Chondrocyte (in vitro differentiated cells): ENCODE measurements around the gene KRT38. TPM values are rescaled to one million over a fixed set of nuclear protein-coding genes. Genes with fewer than 3 reads are reported as not detected.

Source experiments
- DNase-seq: peaks from one replicate; pipeline ENCODE4 v3.0.0; 2021; ENCODE audit warnings: mixed read lengths, low spot score
- H3K27ac Mint-ChIP-seq: one replicate; pipeline ENCODE4 v1.8.0; 2021; ENCODE audit warnings: mild to moderate bottlenecking, moderate library complexity, mixed read lengths; ENCODE audit not compliant: unreplicated experiment
- H3K27me3 Mint-ChIP-seq: 2 replicates; pipeline ENCODE4 v1.8.0; 2021; ENCODE audit warnings: low read depth, mixed read lengths
- H3K36me3 Mint-ChIP-seq: 2 replicates; pipeline ENCODE4 v1.8.0; 2021; ENCODE audit warnings: low read depth, mixed read lengths
- H3K4me1 Mint-ChIP-seq: 2 replicates; pipeline ENCODE4 v1.8.0; 2021; ENCODE audit warnings: low read depth, mild to moderate bottlenecking, mixed read lengths
- H3K4me3 Mint-ChIP-seq: one replicate; pipeline ENCODE4 v1.8.0; 2021; ENCODE audit warnings: mild to moderate bottlenecking, moderate library complexity, mixed read lengths; ENCODE audit not compliant: unreplicated experiment
- H3K9me3 Mint-ChIP-seq: 2 replicates; pipeline ENCODE4 v1.8.0; 2021; ENCODE audit warnings: low read depth, mixed read lengths
- total RNA-seq: library from RNA; stranded (reverse); gene quantifications from 3 replicates; pipeline ENCODE4 v1.2.1, GENCODE V29; 2021
- TF ChIP-seq, protein P1 (sequence below): fragments of 200-600 bp; sonication (generic); IDR thresholded peaks from 2 replicates; pipeline ENCODE4 v1.5.0; 2021; ENCODE audit warnings: antibody characterized with exemption, mild to moderate bottlenecking, moderate library complexity

Gene KRT38
- total RNA-seq, 1 donor from 2014 or later: not detected

- DNase-seq: no peak
- no peaks in the 10 kb centered on the region for H3K4me1 Mint-ChIP-seq
- H3K27ac Mint-ChIP-seq: no peak overlapping the region
- H3K36me3 Mint-ChIP-seq: no peaks in the 10 kb centered on the region
- H3K27me3 Mint-ChIP-seq: peaks cover 3% of the 10 kb centered on the region
- peaks cover 2% of the 10 kb centered on the region for H3K9me3 Mint-ChIP-seq
- TF ChIP-seq, protein P1, sequence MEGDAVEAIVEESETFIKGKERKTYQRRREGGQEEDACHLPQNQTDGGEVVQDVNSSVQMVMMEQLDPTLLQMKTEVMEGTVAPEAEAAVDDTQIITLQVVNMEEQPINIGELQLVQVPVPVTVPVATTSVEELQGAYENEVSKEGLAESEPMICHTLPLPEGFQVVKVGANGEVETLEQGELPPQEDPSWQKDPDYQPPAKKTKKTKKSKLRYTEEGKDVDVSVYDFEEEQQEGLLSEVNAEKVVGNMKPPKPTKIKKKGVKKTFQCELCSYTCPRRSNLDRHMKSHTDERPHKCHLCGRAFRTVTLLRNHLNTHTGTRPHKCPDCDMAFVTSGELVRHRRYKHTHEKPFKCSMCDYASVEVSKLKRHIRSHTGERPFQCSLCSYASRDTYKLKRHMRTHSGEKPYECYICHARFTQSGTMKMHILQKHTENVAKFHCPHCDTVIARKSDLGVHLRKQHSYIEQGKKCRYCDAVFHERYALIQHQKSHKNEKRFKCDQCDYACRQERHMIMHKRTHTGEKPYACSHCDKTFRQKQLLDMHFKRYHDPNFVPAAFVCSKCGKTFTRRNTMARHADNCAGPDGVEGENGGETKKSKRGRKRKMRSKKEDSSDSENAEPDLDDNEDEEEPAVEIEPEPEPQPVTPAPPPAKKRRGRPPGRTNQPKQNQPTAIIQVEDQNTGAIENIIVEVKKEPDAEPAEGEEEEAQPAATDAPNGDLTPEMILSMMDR: no peak
- H3K4me3 Mint-ChIP-seq: no peak overlapping the region
Observed at GRCh38 chr17:41478237-41478636, 37.5 kb upstream of the KRT38 start.

GRCh38 chr17:41476866-41477815 lies 36.4 kb upstream of the KRT38 start:
- H3K27me3 Mint-ChIP-seq: peaks cover 5% of the 10 kb centered on the region
- no peaks in the 10 kb centered on the region for H3K36me3 Mint-ChIP-seq
- peaks cover 3% of the 10 kb centered on the region for H3K9me3 Mint-ChIP-seq
- DNase-seq: no peak
- no peaks in the 10 kb centered on the region for H3K4me1 Mint-ChIP-seq
- TF ChIP-seq, protein P1: no peak
- H3K4me3 Mint-ChIP-seq: no peak overlapping the region
- H3K27ac Mint-ChIP-seq: no peak overlapping the region

DNA sequence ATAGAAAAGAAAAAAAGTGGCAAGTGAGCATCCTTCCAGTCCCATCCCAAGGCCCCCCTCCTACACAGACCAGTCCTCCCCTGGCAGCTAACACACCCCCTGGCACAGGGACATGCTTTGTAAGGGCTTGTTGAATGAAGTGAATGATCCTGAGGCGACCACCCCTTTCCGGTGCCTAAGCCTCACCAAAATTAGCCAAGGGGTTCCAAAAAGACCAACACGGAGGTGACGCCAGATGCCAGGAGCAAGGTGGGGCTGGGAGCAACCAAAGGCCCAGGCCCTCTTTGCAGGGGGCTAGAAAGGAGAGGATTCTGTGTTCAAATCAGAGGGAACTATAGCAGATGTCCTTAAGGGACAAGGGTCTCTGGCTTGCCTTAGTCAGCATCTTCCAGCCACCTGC lies 34.6 kb upstream of the KRT38 start:
- H3K9me3 Mint-ChIP-seq: peaks cover 16% of the 10 kb centered on the region
- no peaks in the 10 kb centered on the region for H3K4me1 Mint-ChIP-seq
- no peak for DNase-seq
- H3K27me3 Mint-ChIP-seq: peaks cover 2% of the 10 kb centered on the region
- TF ChIP-seq, protein P1: no peak
- no peak overlapping the region for H3K27ac Mint-ChIP-seq
- no peak overlapping the region for H3K4me3 Mint-ChIP-seq
- peaks cover 10% of the 10 kb centered on the region for H3K36me3 Mint-ChIP-seq

DNA sequence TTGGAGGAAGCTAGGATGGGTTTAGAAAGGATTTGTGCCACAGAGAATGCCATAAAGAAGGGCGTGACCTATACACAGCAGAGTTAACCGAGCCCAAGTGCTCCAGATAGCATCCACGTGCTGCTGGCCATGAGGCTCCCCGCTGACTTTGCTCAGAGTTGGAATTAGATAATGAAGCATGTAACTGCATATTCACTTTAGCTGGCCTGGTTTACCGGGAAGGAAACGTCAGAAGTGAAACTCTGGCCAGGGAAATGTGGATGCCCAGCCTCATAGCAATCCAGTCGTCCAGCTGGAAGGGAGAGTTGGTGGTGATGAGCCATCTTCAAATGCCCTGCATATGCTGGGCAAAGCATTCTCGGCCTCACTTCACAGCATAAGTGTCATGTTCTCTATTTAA lies 34.1 kb upstream of the KRT38 start:
- peaks cover 16% of the 10 kb centered on the region for H3K9me3 Mint-ChIP-seq
- TF ChIP-seq, protein P1: no peak
- DNase-seq: no peak
- peaks cover 2% of the 10 kb centered on the region for H3K27me3 Mint-ChIP-seq
- H3K27ac Mint-ChIP-seq: no peak overlapping the region
- no peak overlapping the region for H3K4me3 Mint-ChIP-seq
- no peaks in the 10 kb centered on the region for H3K4me1 Mint-ChIP-seq
- peaks cover 10% of the 10 kb centered on the region for H3K36me3 Mint-ChIP-seq

DNA sequence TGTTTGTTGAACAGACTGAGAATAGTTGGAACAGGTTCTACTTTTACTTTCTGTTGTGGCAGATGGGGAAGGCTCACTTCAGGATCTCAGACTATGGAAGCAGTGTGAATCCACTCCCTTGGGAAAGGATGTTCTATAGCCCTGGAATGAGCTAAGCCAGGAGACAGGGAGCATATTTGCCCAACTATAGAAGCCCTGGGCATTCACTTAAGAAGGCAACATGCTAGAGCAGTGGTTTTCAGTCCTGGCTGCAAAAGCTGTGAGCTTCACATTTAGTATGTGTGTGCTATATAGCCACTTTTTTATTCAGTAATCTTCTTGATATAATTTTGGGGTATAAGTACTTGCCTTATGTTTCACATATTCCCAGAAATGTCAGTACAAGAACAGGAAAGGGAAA lies 27.6 kb upstream of the KRT38 start:
- DNase-seq: no peak
- H3K36me3 Mint-ChIP-seq: peaks cover 10% of the 10 kb centered on the region
- no peak overlapping the region for H3K4me3 Mint-ChIP-seq
- H3K9me3 Mint-ChIP-seq: peaks cover 29% of the 10 kb centered on the region
- peaks cover 13% of the 10 kb centered on the region for H3K4me1 Mint-ChIP-seq
- peaks cover 2% of the 10 kb centered on the region for H3K27me3 Mint-ChIP-seq
- TF ChIP-seq, protein P1: no peak
- H3K27ac Mint-ChIP-seq: no peak overlapping the region
